OCI-LY3 (cell line): ENCODE measurements around the gene ABTB2.

ENCODE experiments used
- H2AFZ ChIP-seq: fragments of 200-600, 300-600 bp; shearing (Covaris generic); 2 replicates; pipeline ENCODE4 v1.6.0; 2014; ENCODE audit warnings: antibody characterized with exemption, low read depth, low read length
- H3K27ac ChIP-seq: fragments of 200-600, 300-600 bp; sonication (generic); 2 replicates; pipeline ENCODE4 v1.5.1; 2014; ENCODE audit warnings: mild to moderate bottlenecking, low read length, moderate library complexity, mixed read lengths
- H3K27me3 ChIP-seq: fragments of 200-600, 300-600 bp; sonication (generic); 2 replicates; pipeline ENCODE4 v1.6.1; 2014; ENCODE audit warnings: low read depth, low read length, mixed read lengths
- H3K36me3 ChIP-seq: fragments of 200-600, 300-600 bp; sonication (generic); replicated peaks from 2 replicates; pipeline ENCODE3; 2014; ENCODE audit warnings: low read depth, low read length, mixed read lengths
- H3K4me1 ChIP-seq: fragments of 300-600, 200-600 bp; sonication (generic); 2 replicates; pipeline ENCODE4 v1.6.1; 2014; ENCODE audit warnings: low read length, mixed read lengths
- H3K4me2 ChIP-seq: fragments of 200-600, 300-600 bp; sonication (generic); 2 replicates; pipeline ENCODE4 v1.6.1; 2014; ENCODE audit warnings: low read length, mixed read lengths
- H3K4me3 ChIP-seq: fragments of 300-600, 200-600 bp; sonication (generic); 2 replicates; pipeline ENCODE4 v1.5.1; 2014; ENCODE audit warnings: antibody characterized with exemption, mild to moderate bottlenecking, low read length, moderate library complexity
- H3K79me2 ChIP-seq: fragments of 300-600, 200-600 bp; shearing (Covaris generic); 2 replicates; pipeline ENCODE4 v1.6.1; 2014; ENCODE audit warnings: mild to moderate bottlenecking, low read length, mixed read lengths
- H3K9ac ChIP-seq: fragments of 300-600, 200-600 bp; shearing (Covaris generic); 2 replicates; pipeline ENCODE4 v1.6.0; 2014; ENCODE audit warnings: mild to moderate bottlenecking, low read length, moderate library complexity
- H3K9me3 ChIP-seq: fragments of 200-600, 300-600 bp; shearing (Covaris generic); 2 replicates; pipeline ENCODE4 v1.6.1; 2014; ENCODE audit warnings: low read length, mixed read lengths; ENCODE audit not compliant: insufficient read depth
- H4K20me1 ChIP-seq: fragments of 200-600, 300-600 bp; sonication (generic); 2 replicates; pipeline ENCODE4 v1.6.1; 2016; ENCODE audit warnings: low read length, mixed read lengths; ENCODE audit not compliant: insufficient read depth
- CTCF ChIP-seq: fragments of 200-600, 300-600 bp; sonication (generic); IDR thresholded peaks from 2 replicates; pipeline ENCODE4 v1.5.1; 2014; ENCODE audit warnings: antibody characterized with exemption, low read length, low read depth
- EZH2phosphoT487 ChIP-seq: fragments of 200-600 bp; shearing (Covaris generic); IDR thresholded peaks from 2 replicates; pipeline ENCODE4 v1.6.1; 2018; ENCODE audit warnings: antibody characterized with exemption, mixed run types, low read depth

The ABTB2 gene

GRCh38 chr11:34379079-34379478 lies 21.3 kb upstream of the ABTB2 start:
- Histone ChIP-seq H3K9ac (no peak overlapping the region), H2AFZ (no peak overlapping the region), H3K27ac (no peak overlapping the region), H3K4me3 (no peak overlapping the region), H4K20me1 (no peaks in the 10 kb centered on the region), H3K9me3 (peaks cover 15% of the 10 kb centered on the region; the same call in 1 of the 2 replicates), H3K36me3 (no peaks in the 10 kb centered on the region), H3K4me2 (no peak overlapping the region), H3K4me1 (no peaks in the 10 kb centered on the region), H3K79me2 (no peaks in the 10 kb centered on the region), H3K27me3 (peaks cover 13% of the 10 kb centered on the region; the same call in 1 of the 2 replicates)
- no peak for TF ChIP-seq EZH2phosphoT487
- no peak for TF ChIP-seq CTCF

- H3K79me2 ChIP-seq: no peaks in the 10 kb centered on the region
- no peak overlapping the region for H2AFZ ChIP-seq
- no peaks in the 10 kb centered on the region for H3K36me3 ChIP-seq
Measured at GRCh38 chr11:34373727-34374126, 15.9 kb upstream of the ABTB2 start.

GRCh38 chr11:34366522-34366921 lies 8.7 kb upstream of the ABTB2 start:
- Histone ChIP-seq H4K20me1 (no peaks in the 10 kb centered on the region), H3K4me2 (no peak overlapping the region), H3K27me3 (peaks cover 11% of the 10 kb centered on the region; the same call in 1 of the 2 replicates), H3K9ac (no peak overlapping the region), H3K9me3 (no peaks in the 10 kb centered on the region), H3K4me3 (no peak overlapping the region), H2AFZ (no peak overlapping the region), H3K36me3 (no peaks in the 10 kb centered on the region), H3K79me2 (no peaks in the 10 kb centered on the region), H3K4me1 (no peaks in the 10 kb centered on the region), H3K27ac (no peak overlapping the region)
- TF ChIP-seq EZH2phosphoT487 (no peak), CTCF (peak; percentile 76)

More at GRCh38 chr11:34373727-34374126, 15.9 kb upstream of the ABTB2 start:
- Histone ChIP-seq H3K27ac (no peak overlapping the region), H3K4me3 (no peak overlapping the region), H3K4me2 (no peak overlapping the region), H3K4me1 (no peaks in the 10 kb centered on the region), H3K9ac (no peak overlapping the region), H3K9me3 (peaks cover 15% of the 10 kb centered on the region; the same call in 1 of the 2 replicates), H3K27me3 (0 out of 2 replicates have a peak, but pooled peaks cover 7% of the 10 kb centered on the region), H4K20me1 (no peaks in the 10 kb centered on the region)
- TF ChIP-seq EZH2phosphoT487: no peak
- TF ChIP-seq CTCF: no peak

GRCh38 chr11:34364102-34364501 lies 6.3 kb upstream of the ABTB2 start:
- H3K79me2 ChIP-seq: no peaks in the 10 kb centered on the region
- TF ChIP-seq CTCF: no peak
- TF ChIP-seq EZH2phosphoT487: no peak
- no peak overlapping the region for H2AFZ ChIP-seq
- H3K4me1 ChIP-seq: no peaks in the 10 kb centered on the region
- H3K4me2 ChIP-seq: no peak overlapping the region
- H3K27me3 ChIP-seq: peaks cover 27% of the 10 kb centered on the region
- no peaks in the 10 kb centered on the region for H3K9me3 ChIP-seq
- H3K4me3 ChIP-seq: no peak overlapping the region
- no peaks in the 10 kb centered on the region for H3K36me3 ChIP-seq
- no peaks in the 10 kb centered on the region for H4K20me1 ChIP-seq
- no peak overlapping the region for H3K27ac ChIP-seq
- no peak overlapping the region for H3K9ac ChIP-seq
